Subcutaneous abdominal adipose tissue (tissue), 5 donors: Measurements from ENCODE around the gene PRMT2.

Source experiments
- H3K27ac ChIP-seq: one replicate; pipeline ENCODE4 v1.7.0; 2013; ENCODE audit warnings: low read depth, mild to moderate bottlenecking, inconsistent platforms, low read length, moderate library complexity
- H3K27me3 ChIP-seq, 5 donors: one replicate each; pipeline ENCODE4 v1.7.0; 2013; ENCODE audit warnings: low read length in 5 of 5, inconsistent platforms in 1 of 5; ENCODE audit not compliant: control insufficient read depth in 5 of 5, insufficient read depth in 4 of 5
- H3K36me3 ChIP-seq, 5 donors: one replicate each; pipeline ENCODE4 v1.7.0; 2013; ENCODE audit warnings: low read length in 5 of 5; ENCODE audit not compliant: control insufficient read depth in 5 of 5, insufficient read depth in 5 of 5
- H3K4me1 ChIP-seq, 5 donors: one replicate each; pipeline ENCODE4 v1.7.0; 2013; ENCODE audit warnings: low read length in 5 of 5, mild to moderate bottlenecking in 3 of 5, moderate library complexity in 1 of 5; ENCODE audit not compliant: control insufficient read depth in 5 of 5, insufficient read depth in 5 of 5
- H3K4me3 ChIP-seq, 5 donors: one replicate each; pipeline ENCODE4 v1.7.0; 2013; ENCODE audit warnings: low read length in 5 of 5, low read depth in 1 of 5
- H3K9ac ChIP-seq, 5 donors: one replicate each; pipeline ENCODE4 v1.7.0; 2013; ENCODE audit warnings: low read length in 5 of 5, mild to moderate bottlenecking in 4 of 5, moderate library complexity in 3 of 5
- H3K9me3 ChIP-seq, 5 donors: one replicate each; pipeline ENCODE4 v1.7.0; 2013; ENCODE audit warnings: low read length in 5 of 5; ENCODE audit not compliant: control insufficient read depth in 5 of 5
- donor health status: healthy.
- donor health status: healthy.
- donor health status: healthy.
- donor health status: healthy.
- donor health status: healthy.

Gene PRMT2

DNA sequence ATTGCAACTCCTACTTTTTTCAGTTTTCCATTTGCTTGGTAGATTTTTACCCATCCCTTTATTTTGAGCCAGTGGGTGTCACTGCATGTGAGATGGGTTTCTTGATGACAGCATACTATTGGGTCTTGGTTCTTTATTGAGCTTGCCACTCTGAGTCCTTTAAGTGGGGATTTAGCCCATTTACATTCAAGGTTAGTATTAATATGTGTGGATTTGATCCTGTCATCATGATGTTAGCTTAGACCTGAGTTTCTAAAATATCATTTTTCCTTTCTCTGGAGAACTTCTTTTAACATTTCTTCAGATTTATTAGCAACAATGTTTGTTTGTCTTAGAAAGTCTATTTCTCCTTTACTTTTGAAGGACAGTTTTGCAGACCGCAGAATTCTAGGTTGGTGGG is 18.8 kb upstream of the PRMT2 start:
- Histone ChIP-seq H3K27ac (no peak overlapping the region), H3K4me3 (no peak overlapping the region)

DNA sequence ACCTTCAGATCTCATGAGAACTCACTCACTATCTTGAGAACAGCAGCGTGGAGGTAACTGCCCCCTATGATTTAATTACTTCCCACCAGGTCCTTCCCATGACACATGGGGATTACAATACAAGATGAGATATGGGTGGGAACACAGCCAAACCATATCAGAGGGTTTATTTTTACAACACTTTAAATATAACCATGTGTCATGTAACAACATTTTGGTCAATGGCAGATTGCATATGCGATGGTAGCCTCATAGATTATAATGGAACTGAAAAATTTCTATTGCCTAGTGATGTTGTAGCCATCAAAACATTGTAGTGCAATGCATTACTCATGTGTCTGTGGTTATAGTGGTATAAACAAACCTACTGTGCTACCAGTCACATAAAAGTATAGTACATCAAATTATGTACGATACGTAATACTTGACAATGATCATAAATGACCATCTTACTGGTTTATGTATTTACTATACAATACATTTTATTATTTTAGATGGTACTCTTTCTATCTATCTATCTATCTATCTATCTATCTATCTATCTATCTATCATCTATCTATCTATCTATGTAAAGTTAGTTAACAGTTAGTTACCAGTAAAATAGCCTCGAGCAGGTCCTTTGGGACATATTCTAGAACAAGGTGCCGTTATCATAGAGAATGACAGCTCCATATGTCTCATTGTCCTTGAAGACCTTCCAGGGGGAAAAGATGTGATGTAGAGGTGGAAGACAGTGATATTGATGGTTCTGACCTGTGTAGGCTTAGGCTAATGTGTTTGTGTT is 18.0 kb upstream of the PRMT2 start:
- Histone ChIP-seq H3K9me3 (no peaks in the 10 kb centered on the region), H3K27me3 (peaks cover 0 to 9% (median 0%) of the 10 kb centered on the region in 5 donors), H3K4me1 (peaks cover 0 to 9% (median 4%) of the 10 kb centered on the region in 5 donors), H3K27ac (no peak overlapping the region), H3K36me3 (no peaks in the 10 kb centered on the region), H3K9ac (no peak overlapping the region), H3K4me3 (no peak overlapping the region)

More for the DNA sequence above, 18.8 kb upstream of the PRMT2 start:
- Histone ChIP-seq H3K36me3 (no peaks in the 10 kb centered on the region), H3K27me3 (peaks cover 0 to 9% (median 0%) of the 10 kb centered on the region in 5 donors), H3K9ac (no peak overlapping the region), H3K9me3 (no peaks in the 10 kb centered on the region), H3K4me1 (peaks cover 0 to 7% (median 3%) of the 10 kb centered on the region in 5 donors)

DNA sequence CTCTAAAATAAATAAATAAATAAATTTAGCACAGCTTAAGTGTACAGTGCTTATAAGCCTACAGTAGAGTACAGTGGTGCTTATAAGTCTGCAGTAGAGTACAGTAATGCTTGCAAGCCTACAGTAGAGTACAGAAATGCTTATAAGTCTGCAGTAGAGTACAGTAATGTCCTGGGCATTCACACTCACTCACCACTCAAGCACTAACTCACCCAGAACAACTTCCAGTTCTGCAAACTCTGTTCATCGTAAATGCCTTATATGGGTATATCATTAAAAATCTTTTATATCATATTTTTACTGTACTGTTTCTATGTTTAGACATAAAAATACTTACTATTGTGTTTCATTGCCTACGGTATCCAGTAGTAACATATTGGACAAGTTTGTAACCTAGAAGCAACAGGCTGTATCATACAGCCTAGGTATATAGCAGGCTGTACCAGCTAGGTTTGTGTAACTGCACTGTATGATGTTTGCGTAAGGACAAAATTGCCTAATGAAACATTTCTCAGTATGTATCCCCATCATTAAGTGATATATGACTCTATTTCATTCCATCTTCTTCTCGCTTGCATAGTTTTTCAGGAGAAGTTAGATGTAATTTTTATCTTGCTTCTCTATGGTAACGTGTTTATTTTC is 16.6 kb upstream of the PRMT2 start:
- Histone ChIP-seq H3K36me3 (no peaks in the 10 kb centered on the region), H3K4me3 (no peak overlapping the region), H3K27ac (no peak overlapping the region), H3K9ac (no peak overlapping the region), H3K9me3 (no peaks in the 10 kb centered on the region), H3K4me1 (peaks cover 0 to 9% (median 4%) of the 10 kb centered on the region in 5 donors), H3K27me3 (peaks cover 0 to 9% (median 0%) of the 10 kb centered on the region in 5 donors)

DNA sequence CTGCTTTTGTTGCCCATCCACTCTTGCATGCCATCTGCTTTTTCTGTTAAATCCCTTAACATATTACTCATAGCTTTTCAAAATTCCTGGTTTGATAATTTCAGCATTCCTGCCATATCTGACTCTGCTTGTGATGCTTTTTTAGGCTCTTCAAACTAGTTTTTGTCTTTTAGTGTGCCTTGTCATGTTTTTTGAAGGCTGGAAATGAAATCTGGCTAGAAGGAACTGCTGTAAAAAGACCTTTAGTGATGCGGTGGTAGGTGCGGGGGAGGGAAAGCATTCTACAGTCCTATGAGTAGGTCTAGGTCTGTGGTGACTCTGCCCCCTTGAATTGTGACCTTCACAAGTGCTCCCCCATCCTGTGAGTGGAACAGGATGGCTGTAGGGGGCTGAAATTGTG is 15.6 kb upstream of the PRMT2 start:
- Histone ChIP-seq H3K36me3 (no peaks in the 10 kb centered on the region), H3K4me1 (peaks cover 0 to 9% (median 4%) of the 10 kb centered on the region in 5 donors), H3K9me3 (peaks cover 0 to 5% (median 0%) of the 10 kb centered on the region in 5 donors), H3K27ac (no peak overlapping the region), H3K9ac (no peak overlapping the region), H3K27me3 (peaks cover 0 to 9% (median 2%) of the 10 kb centered on the region in 5 donors), H3K4me3 (no peak overlapping the region)

DNA sequence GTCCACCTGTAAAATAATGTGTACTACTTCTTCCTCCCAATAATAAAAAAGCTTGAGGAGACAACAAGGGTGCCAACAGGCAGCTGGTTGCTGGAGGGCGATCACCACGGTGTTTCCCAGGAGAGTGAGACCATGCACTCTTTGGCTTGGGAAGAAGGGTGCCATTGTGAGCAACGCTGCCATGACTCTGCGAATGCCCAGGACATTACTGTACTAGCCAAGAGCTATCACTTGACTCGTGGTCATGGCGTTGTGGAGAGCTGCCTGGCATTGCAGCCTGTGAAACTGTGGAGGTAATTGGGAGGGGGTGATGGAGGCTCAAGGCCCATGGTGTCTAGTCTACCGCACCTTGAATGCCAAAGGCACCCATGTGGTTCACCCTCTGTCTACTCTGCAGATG is 14.6 kb upstream of the PRMT2 start:
- Histone ChIP-seq H3K4me3 (no peak overlapping the region), H3K9me3 (peaks cover 5 to 12% (median 8%) of the 10 kb centered on the region in 5 donors), H3K27ac (no peak overlapping the region), H3K9ac (no peak overlapping the region), H3K27me3 (peaks cover 0 to 9% (median 2%) of the 10 kb centered on the region in 5 donors), H3K36me3 (no peaks in the 10 kb centered on the region), H3K4me1 (peaks cover 0 to 9% (median 4%) of the 10 kb centered on the region in 5 donors)

DNA sequence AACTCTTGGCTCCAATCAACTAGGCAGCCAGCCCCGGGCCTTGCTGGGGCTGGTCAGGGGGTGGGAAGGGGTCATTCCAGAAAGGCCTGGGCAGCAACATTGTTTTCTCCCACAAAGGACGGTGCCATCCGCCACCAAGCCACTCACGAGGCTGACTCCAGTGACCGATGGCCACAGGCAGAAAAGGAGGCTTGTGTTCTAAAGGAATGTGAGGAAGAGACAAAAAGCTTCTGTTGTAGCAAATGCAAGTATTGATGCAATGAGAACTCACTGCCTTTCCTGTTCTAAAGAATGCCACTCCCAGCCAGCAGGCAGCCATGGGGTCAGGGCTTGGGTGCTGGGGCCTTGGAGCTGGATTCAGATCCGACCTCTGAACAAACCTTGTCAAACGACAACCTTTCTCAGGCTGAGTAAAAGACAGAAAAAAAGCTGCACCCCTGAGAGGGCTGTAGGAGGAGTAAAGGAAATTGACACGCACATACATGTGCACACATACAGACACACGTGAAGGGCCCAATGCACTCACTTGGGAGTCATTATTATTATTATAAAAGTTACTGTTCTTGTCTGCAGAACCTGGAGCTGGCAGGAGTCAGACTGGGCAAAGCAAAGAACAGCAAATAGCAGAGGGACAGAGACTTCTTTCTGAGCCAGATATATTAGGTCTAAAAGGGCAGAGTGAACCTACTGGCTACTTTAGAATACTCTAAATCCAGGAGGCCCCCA is 13.9 kb upstream of the PRMT2 start:
- no peak overlapping the region for H3K4me3 ChIP-seq
- no peak overlapping the region for H3K27ac ChIP-seq
- H3K27me3 ChIP-seq = peaks cover 0 to 9% (median 2%) of the 10 kb centered on the region in 5 donors
- H3K36me3 ChIP-seq = no peaks in the 10 kb centered on the region
- peaks cover 0 to 9% (median 4%) of the 10 kb centered on the region in 5 donors for H3K4me1 ChIP-seq
- H3K9me3 ChIP-seq = peaks cover 9 to 16% (median 15%) of the 10 kb centered on the region in 5 donors
- no peak overlapping the region for H3K9ac ChIP-seq

DNA sequence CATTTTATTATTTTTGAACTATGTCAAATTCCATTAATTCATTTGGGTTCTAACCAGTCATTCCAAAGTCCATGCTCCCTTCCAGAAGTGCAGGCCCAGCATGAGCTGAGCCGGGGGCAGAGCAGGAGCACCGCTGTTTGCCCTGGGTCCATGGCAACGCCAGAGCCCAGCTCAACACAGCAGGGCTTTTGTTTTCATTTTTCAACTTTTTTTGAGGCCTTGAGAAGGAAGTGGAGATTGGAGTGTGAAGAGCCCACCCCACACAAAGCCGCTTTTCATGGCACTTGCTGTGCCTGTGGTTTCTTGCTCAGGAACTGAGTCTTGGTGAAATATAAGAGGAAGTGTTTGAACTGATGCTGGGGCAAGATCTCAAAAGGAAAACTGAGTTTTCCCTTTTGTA is 13.2 kb upstream of the PRMT2 start:
- H3K27ac ChIP-seq = no peak overlapping the region
- no peak overlapping the region for H3K4me3 ChIP-seq
- no peak overlapping the region for H3K9ac ChIP-seq
- no peaks in the 10 kb centered on the region for H3K36me3 ChIP-seq
- peaks cover 0 to 9% (median 2%) of the 10 kb centered on the region in 5 donors for H3K27me3 ChIP-seq
- peaks cover 0 to 9% (median 4%) of the 10 kb centered on the region in 5 donors for H3K4me1 ChIP-seq
- peaks cover 10 to 19% (median 18%) of the 10 kb centered on the region in 5 donors for H3K9me3 ChIP-seq

DNA sequence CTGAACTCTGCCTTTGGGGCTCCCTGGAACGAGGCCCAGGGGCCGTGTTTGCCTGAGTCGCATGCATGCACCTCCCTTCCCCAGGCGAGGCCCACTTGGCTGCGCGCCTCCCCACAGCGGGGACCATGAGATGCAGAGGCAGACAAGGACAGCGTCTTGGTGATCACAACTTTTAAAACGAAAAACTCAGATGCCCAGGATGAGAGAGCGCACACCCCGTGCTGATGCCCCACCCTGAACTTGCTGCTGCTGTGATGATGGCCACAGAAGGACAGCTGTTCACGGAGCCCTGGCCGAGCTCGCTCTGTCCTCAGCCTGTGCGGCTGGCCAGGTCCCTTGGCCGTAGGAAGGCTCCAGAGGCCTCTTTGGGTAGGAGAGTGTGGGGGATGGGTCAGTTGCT is 11.4 kb upstream of the PRMT2 start:
- H3K36me3 ChIP-seq = no peaks in the 10 kb centered on the region
- H3K4me1 ChIP-seq = peaks cover 0 to 9% (median 4%) of the 10 kb centered on the region in 5 donors
- peaks cover 0 to 15% (median 7%) of the 10 kb centered on the region in 5 donors for H3K27me3 ChIP-seq
- no peak overlapping the region for H3K4me3 ChIP-seq
- H3K27ac ChIP-seq = no peak overlapping the region
- no peak overlapping the region for H3K9ac ChIP-seq
- peaks cover 10 to 24% (median 18%) of the 10 kb centered on the region in 5 donors for H3K9me3 ChIP-seq

DNA sequence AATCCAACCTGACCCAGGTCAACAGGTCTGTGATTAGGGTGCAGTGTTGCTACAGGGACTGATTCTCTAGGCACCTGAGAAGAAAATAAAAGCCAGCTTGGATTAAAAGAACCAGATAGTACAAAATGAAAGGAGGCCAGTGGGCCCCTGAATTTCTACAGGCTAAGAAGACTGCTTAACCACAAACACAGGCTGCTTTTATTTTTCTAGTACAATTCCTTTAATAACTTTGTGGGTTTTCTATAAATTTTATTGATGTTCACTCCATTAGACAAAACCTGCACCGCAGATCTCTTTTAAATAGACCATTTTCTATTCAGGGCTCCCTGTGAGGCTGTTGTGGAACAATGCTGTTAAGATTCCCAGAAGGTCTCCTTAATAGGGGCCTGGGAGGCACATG is 9.7 kb upstream of the PRMT2 start:
- Histone ChIP-seq H3K36me3 (no peaks in the 10 kb centered on the region), H3K27ac (no peak overlapping the region), H3K9me3 (peaks cover 10 to 24% (median 18%) of the 10 kb centered on the region in 5 donors), H3K4me3 (no peak overlapping the region), H3K9ac (no peak overlapping the region), H3K4me1 (peaks cover 0 to 9% (median 4%) of the 10 kb centered on the region in 5 donors), H3K27me3 (peaks cover 0 to 10% (median 7%) of the 10 kb centered on the region in 5 donors)
